ENCODE data around the gene PCYT2.

GRCh38 chr17:81870981-81871386 lies 40.2 kb downstream of the PCYT2 start, which contains the start of gene ARHGDIA:
- TF ChIP-seq, protein P1, sequence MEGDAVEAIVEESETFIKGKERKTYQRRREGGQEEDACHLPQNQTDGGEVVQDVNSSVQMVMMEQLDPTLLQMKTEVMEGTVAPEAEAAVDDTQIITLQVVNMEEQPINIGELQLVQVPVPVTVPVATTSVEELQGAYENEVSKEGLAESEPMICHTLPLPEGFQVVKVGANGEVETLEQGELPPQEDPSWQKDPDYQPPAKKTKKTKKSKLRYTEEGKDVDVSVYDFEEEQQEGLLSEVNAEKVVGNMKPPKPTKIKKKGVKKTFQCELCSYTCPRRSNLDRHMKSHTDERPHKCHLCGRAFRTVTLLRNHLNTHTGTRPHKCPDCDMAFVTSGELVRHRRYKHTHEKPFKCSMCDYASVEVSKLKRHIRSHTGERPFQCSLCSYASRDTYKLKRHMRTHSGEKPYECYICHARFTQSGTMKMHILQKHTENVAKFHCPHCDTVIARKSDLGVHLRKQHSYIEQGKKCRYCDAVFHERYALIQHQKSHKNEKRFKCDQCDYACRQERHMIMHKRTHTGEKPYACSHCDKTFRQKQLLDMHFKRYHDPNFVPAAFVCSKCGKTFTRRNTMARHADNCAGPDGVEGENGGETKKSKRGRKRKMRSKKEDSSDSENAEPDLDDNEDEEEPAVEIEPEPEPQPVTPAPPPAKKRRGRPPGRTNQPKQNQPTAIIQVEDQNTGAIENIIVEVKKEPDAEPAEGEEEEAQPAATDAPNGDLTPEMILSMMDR (IDR thresholded peaks at IDR 0.05) = no peak
- no peak for TF ChIP-seq POLR2A (IDR thresholded peaks at IDR 0.05)
